ENCODE data around the gene MMP24. TPM values are rescaled to one million over a fixed set of nuclear protein-coding genes. Genes with fewer than 3 reads are reported as not detected.
"Not testable (repeated sequence)": the region's sequence is repeated elsewhere in the genome, so short reads cannot be mapped to it uniquely, and the experiment has no call there.

MMP24 gene
- total RNA-seq, 4 donors from 2014 or later, result 0.51 to 2.6 (median 2.0) TPM

- no peak for DNase-seq
- no peak overlapping the region for H3K4me3 ChIP-seq
- H3K27me3 ChIP-seq, result no peaks in the 10 kb centered on the region
- no peaks in the 10 kb centered on the region for H3K9me3 ChIP-seq
- H3K27ac ChIP-seq, result no peak overlapping the region
- intact Hi-C loops (cut with DNase I; ENCODE audit: low total_unique reads), result no loop called here
- TF ChIP-seq CTCF (IDR thresholded peaks at IDR 0.05) (no peak), POLR2A (IDR thresholded peaks at IDR 0.05) (no peak)
- H3K4me1 ChIP-seq, result peaks cover 0 to 4% of the 10 kb centered on the region in 2 donors
- H3K36me3 ChIP-seq, result no peaks in the 10 kb centered on the region
Measured at GRCh38 chr20:35253010-35253409, 26.5 kb downstream of the MMP24 start.

- H3K27me3 ChIP-seq, result no peaks in the 10 kb centered on the region
- peaks cover 0 to 4% of the 10 kb centered on the region in 2 donors for H3K4me1 ChIP-seq
- intact Hi-C loops (cut with DNase I; ENCODE audit: low total_unique reads), result no loop called here
- H3K4me3 ChIP-seq, result no peak overlapping the region
- no peaks in the 10 kb centered on the region for H3K36me3 ChIP-seq
- DNase-seq, result no peak
- H3K9me3 ChIP-seq, result no peaks in the 10 kb centered on the region
- TF ChIP-seq CTCF (IDR thresholded peaks at IDR 0.05), result no peak
- TF ChIP-seq POLR2A (IDR thresholded peaks at IDR 0.05), result no peak
- no peak overlapping the region for H3K27ac ChIP-seq
Measured at GRCh38 chr20:35254448-35254999, 28.0 kb downstream of the MMP24 start.

GRCh38 chr20:35257175-35257909 is 30.9 kb downstream of the MMP24 start:
- Histone ChIP-seq H3K4me1 (peaks cover 0 to 4% of the 10 kb centered on the region in 2 donors), H3K27me3 (no peaks in the 10 kb centered on the region), H3K9me3 (no peaks in the 10 kb centered on the region), H3K36me3 (no peaks in the 10 kb centered on the region), H3K27ac (peak overlapping the region in 1 of 2 donors; percentile 57), H3K4me3 (no peak overlapping the region)
- intact Hi-C loops (cut with DNase I; ENCODE audit: low total_unique reads), result no loop called here
- no peak for TF ChIP-seq POLR2A (IDR thresholded peaks at IDR 0.05)
- no peak for TF ChIP-seq CTCF (IDR thresholded peaks at IDR 0.05)
- DNase-seq, result no peak

- TF ChIP-seq POLR2A (IDR thresholded peaks at IDR 0.05) (no peak), CTCF (IDR thresholded peaks at IDR 0.05) (no peak)
- peak overlapping the region; percentile 56 to 69 for H3K27ac ChIP-seq
- DNase-seq, result no peak
- no peaks in the 10 kb centered on the region for H3K36me3 ChIP-seq
- intact Hi-C loops (cut with DNase I; ENCODE audit: low total_unique reads), result no loop called here
- H3K4me3 ChIP-seq, result no peak overlapping the region
- no peaks in the 10 kb centered on the region for H3K9me3 ChIP-seq
- no peaks in the 10 kb centered on the region for H3K27me3 ChIP-seq
- H3K4me1 ChIP-seq, result peaks cover 0 to 8% of the 10 kb centered on the region in 2 donors
Measured at GRCh38 chr20:35260426-35260825, 33.9 kb downstream of the MMP24 start.

- H3K27me3 ChIP-seq; H3K9me3 ChIP-seq; H3K4me1 ChIP-seq; intact Hi-C loops (cut with DNase I; ENCODE audit: low total_unique reads); H3K4me3 ChIP-seq; DNase-seq; H3K36me3 ChIP-seq: not testable (repeated sequence)
- peak overlapping the region; percentile 56 to 69 for H3K27ac ChIP-seq
Measured at GRCh38 chr20:35262321-35262720, 35.8 kb downstream of the MMP24 start.

Measured in uterus (tissue), 4 donors.